ENCODE results near the gene XRCC6. TPM values are rescaled to one million over a fixed set of nuclear protein-coding genes. Genes with fewer than 3 reads are reported as not detected.

The XRCC6 gene
- total RNA-seq, 4 donors from 2014 or later = 236 to 277 (median 258) TPM

DNA sequence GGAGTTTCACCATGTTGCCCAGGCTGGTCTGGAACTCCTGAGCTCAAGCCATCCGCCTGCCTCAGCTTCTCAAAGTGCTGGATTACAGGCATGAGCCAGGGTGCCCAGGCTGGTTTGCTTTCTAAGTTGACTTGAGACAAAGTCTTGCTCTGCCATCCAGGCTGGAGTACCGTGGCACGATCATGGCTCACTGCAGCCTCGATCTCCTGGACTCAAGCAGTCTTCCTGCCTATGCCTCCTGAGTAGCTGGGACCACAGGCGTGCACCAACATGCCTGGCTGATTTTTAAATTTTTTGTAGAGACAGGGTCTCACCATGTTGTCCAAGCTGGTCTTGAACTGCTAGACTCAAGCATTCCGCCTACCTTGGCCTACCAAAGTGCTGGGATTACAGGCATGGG lies 36.6 kb downstream of the XRCC6 start:
- WGBS, 2 donors (ENCODE audit: low coverage in 1 of 2) = 90 to 95% methylated on average over 4 of the region's 6 CpGs
- H3K9me3 ChIP-seq = no peaks in the 10 kb centered on the region
- TF ChIP-seq EP300 (IDR thresholded peaks at IDR 0.05) (no peak), POLR2A (IDR thresholded peaks at IDR 0.05) (no peak), POLR2AphosphoS5 (IDR thresholded peaks at IDR 0.05) (no peak)
- TF ChIP-seq, protein P1, sequence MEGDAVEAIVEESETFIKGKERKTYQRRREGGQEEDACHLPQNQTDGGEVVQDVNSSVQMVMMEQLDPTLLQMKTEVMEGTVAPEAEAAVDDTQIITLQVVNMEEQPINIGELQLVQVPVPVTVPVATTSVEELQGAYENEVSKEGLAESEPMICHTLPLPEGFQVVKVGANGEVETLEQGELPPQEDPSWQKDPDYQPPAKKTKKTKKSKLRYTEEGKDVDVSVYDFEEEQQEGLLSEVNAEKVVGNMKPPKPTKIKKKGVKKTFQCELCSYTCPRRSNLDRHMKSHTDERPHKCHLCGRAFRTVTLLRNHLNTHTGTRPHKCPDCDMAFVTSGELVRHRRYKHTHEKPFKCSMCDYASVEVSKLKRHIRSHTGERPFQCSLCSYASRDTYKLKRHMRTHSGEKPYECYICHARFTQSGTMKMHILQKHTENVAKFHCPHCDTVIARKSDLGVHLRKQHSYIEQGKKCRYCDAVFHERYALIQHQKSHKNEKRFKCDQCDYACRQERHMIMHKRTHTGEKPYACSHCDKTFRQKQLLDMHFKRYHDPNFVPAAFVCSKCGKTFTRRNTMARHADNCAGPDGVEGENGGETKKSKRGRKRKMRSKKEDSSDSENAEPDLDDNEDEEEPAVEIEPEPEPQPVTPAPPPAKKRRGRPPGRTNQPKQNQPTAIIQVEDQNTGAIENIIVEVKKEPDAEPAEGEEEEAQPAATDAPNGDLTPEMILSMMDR (IDR thresholded peaks at IDR 0.05) = no peak
- H3K27ac ChIP-seq = no peak overlapping the region
- no peak for ATAC-seq
- H3K36me3 ChIP-seq = peaks cover 0 to 100% of the 10 kb centered on the region in 2 donors
- H3K27me3 ChIP-seq = no peaks in the 10 kb centered on the region
- peaks cover 0 to 6% (median 0%) of the 10 kb centered on the region in 3 donors for H3K4me1 ChIP-seq
- H3K4me3 ChIP-seq = no peak overlapping the region

DNA sequence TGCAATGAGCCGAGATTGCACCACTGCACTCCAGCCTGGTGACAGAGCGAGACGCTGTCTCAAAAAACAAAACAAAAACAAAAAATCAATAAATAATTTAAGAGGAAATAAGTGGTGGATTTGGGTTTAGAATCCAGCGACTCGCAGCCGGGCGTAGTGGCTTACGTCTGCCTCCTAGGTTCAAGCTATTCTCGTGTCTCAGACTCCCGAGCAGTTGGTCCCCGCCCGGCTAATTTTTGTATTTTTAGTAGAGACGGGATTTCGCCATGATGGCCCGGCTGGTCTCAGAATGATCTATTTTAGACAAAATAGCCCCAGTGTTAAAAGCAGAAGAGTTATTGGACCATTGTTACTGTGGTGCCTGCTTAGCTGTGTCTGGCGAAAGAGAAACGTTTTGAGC lies 37.8 kb downstream of the XRCC6 start:
- H3K27me3 ChIP-seq = no peaks in the 10 kb centered on the region
- H3K4me3 ChIP-seq = no peak overlapping the region
- TF ChIP-seq POLR2A (IDR thresholded peaks at IDR 0.05) = no peak
- no peak for TF ChIP-seq POLR2AphosphoS5 (IDR thresholded peaks at IDR 0.05)
- TF ChIP-seq, protein P1 (IDR thresholded peaks at IDR 0.05) = no peak
- no peak for TF ChIP-seq EP300 (IDR thresholded peaks at IDR 0.05)
- WGBS, 2 donors (ENCODE audit: low coverage in 1 of 2) = 87 to 93% methylated on average over 5 to 15 of the region's 17 CpGs
- ATAC-seq = no peak
- peaks cover 0 to 100% of the 10 kb centered on the region in 2 donors for H3K36me3 ChIP-seq
- no peak overlapping the region for H3K27ac ChIP-seq
- H3K4me1 ChIP-seq = peaks cover 0 to 6% (median 0%) of the 10 kb centered on the region in 3 donors
- no peaks in the 10 kb centered on the region for H3K9me3 ChIP-seq

DNA sequence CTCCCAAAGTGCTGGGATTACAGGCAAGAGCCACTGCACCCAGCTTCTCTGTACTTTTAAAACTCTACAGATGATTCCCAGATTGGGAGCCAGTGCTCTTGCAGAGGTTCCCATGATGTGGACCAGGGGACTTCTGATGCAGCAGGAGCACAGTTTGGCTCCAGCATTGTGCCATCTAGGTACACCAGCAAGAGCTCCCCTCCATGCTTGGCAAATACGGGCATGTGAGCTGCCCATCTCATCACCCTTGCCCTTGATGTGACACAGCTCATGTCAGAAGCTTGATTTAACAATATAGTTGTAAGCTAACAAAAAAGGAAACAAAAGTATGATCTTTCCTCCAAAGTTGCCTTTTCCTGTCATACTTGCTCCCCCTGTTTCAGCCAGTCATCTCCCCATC lies 38.8 kb downstream of the XRCC6 start:
- Histone ChIP-seq H3K27ac (no peak overlapping the region), H3K4me3 (no peak overlapping the region), H3K9me3 (no peaks in the 10 kb centered on the region), H3K36me3 (peaks cover 0 to 100% of the 10 kb centered on the region in 2 donors), H3K4me1 (peaks cover 0 to 6% (median 0%) of the 10 kb centered on the region in 3 donors), H3K27me3 (no peaks in the 10 kb centered on the region)
- TF ChIP-seq POLR2AphosphoS5 (IDR thresholded peaks at IDR 0.05) = no peak
- no peak for TF ChIP-seq EP300 (IDR thresholded peaks at IDR 0.05)
- no peak for TF ChIP-seq POLR2A (IDR thresholded peaks at IDR 0.05)
- TF ChIP-seq, protein P1 (IDR thresholded peaks at IDR 0.05) = no peak
- no peak for ATAC-seq
- 80% methylated on average over 1 of the region's 1 CpG; no CpG with 5 or more reads in 1 of the 2 donors for WGBS, 2 donors (ENCODE audit: low coverage in 1 of 2)

DNA sequence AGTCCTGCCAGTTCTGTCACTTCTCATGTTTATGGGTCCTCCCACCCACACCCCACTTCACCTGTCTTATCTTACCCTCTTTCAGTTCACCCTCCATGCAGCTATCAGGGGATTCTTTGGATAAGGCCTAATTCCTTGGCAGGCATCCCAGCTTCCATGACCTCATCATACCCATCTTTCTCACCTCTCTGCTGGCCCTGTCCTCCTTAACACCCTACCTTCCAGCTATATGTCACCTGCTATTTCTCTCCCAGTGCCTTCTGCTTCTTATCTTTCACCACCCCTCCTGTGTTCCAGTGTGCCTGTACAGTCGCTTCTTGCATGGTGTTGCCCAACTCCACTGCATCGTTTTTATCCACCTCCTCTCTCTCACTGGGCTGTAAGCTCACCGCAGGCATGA lies 39.3 kb downstream of the XRCC6 start:
- WGBS, 2 donors (ENCODE audit: low coverage in 1 of 2) = 52 to 55% methylated on average over 2 to 3 of the region's 3 CpGs
- Histone ChIP-seq H3K9me3 (no peaks in the 10 kb centered on the region), H3K27ac (peak overlapping the region in 1 of 4 donors; percentile 13), H3K4me3 (no peak overlapping the region), H3K36me3 (peaks cover 0 to 98% of the 10 kb centered on the region in 2 donors), H3K27me3 (no peaks in the 10 kb centered on the region), H3K4me1 (peaks cover 0 to 6% (median 0%) of the 10 kb centered on the region in 3 donors)
- TF ChIP-seq, protein P1 (IDR thresholded peaks at IDR 0.05) = no peak
- no peak for TF ChIP-seq EP300 (IDR thresholded peaks at IDR 0.05)
- TF ChIP-seq POLR2A (IDR thresholded peaks at IDR 0.05) = no peak
- no peak for TF ChIP-seq POLR2AphosphoS5 (IDR thresholded peaks at IDR 0.05)
- ATAC-seq = no peak

DNA sequence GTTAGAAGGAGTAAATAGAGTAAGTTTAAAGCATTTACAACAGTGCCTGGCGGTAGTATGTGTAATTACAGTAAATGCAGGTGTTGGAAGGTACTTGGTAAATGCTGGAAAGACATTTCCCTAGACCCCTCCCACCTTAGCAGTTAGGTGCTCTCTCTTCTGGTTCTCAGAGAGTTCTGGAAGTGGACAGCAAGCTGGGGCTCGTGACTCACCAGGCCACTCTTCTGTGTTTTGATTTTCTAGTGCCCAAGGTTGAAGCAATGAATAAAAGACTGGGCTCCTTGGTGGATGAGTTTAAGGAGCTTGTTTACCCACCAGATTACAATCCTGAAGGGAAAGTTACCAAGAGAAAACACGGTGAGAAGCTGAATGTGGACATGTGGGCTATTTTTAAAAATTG lies 40.0 kb downstream of the XRCC6 start:
- no peak overlapping the region for H3K27ac ChIP-seq
- H3K36me3 ChIP-seq = peaks cover 0 to 91% of the 10 kb centered on the region in 2 donors
- H3K4me3 ChIP-seq = no peak overlapping the region
- H3K9me3 ChIP-seq = no peaks in the 10 kb centered on the region
- no peaks in the 10 kb centered on the region for H3K27me3 ChIP-seq
- TF ChIP-seq EP300 (IDR thresholded peaks at IDR 0.05) (no peak), POLR2AphosphoS5 (IDR thresholded peaks at IDR 0.05) (no peak), POLR2A (IDR thresholded peaks at IDR 0.05) (no peak)
- TF ChIP-seq, protein P1 (IDR thresholded peaks at IDR 0.05) = no peak
- ATAC-seq = no peak
- 77 to 84% methylated on average over 2 to 3 of the region's 3 CpGs for WGBS, 2 donors (ENCODE audit: low coverage in 1 of 2)
- peaks cover 0 to 6% (median 0%) of the 10 kb centered on the region in 3 donors for H3K4me1 ChIP-seq
